GM21360 (cell line): ENCODE results near the gene AMTN.
"Not testable (repeated sequence)": the region's sequence is repeated elsewhere in the genome, so short reads cannot be mapped to it uniquely, and the experiment has no call there.

ENCODE experiments used
- ATAC-seq: cut with Tn5 transposase; IDR thresholded peaks from one replicate; pipeline ENCODE4 v1.9.1; 2021; ENCODE audit warnings: mild to moderate bottlenecking, moderate library complexity; ENCODE audit not compliant: unreplicated experiment

Gene AMTN

GRCh38 chr4:70518269-70518668, at the start of gene AMTN:
Gene AMTN, plus strand, starts transcription at chr4:70518569. Its CDS starts 209 bp downstream, at chr4:70518778.
- ATAC-seq: no peak

- ATAC-seq: no peak
These were observed 46.5 kb upstream of the AMTN start, which contains the start of gene MUC7 for GRCh38 chr4:70471897-70472296. Gene MUC7, plus strand, starts transcription at chr4:70472197. Its CDS starts 1,825 bp downstream, at chr4:70474022.

GRCh38 chr4:70473679-70474078, 44.7 kb upstream of the AMTN start:
- no peak for ATAC-seq

GRCh38 chr4:70488748-70489147, 29.6 kb upstream of the AMTN start:
- ATAC-seq: no peak

- ATAC-seq: no peak
These were observed 22.1 kb upstream of the AMTN start for GRCh38 chr4:70496231-70496630.

GRCh38 chr4:70501838-70502237, 16.5 kb upstream of the AMTN start:
- not testable (repeated sequence) for ATAC-seq

GRCh38 chr4:70504733-70505132, 13.6 kb upstream of the AMTN start:
- no peak for ATAC-seq

GRCh38 chr4:70505151-70505748, 13.1 kb upstream of the AMTN start:
- ATAC-seq: peak; percentile 91

GRCh38 chr4:70508801-70509200, 9.6 kb upstream of the AMTN start:
- no peak for ATAC-seq

GRCh38 chr4:70511365-70511764, 7.0 kb upstream of the AMTN start:
- no peak for ATAC-seq

- ATAC-seq: no peak
These were observed 2.8 kb upstream of the AMTN start for GRCh38 chr4:70515367-70516250.

- ATAC-seq: no peak
These were observed 347 bp downstream of the AMTN start for GRCh38 chr4:70518716-70519115.

GRCh38 chr4:70522626-70523025, 4.3 kb downstream of the AMTN start:
- ATAC-seq: no peak

- no peak for ATAC-seq
These were observed 12.6 kb downstream of the AMTN start for GRCh38 chr4:70530997-70531396.

GRCh38 chr4:70531981-70532380, 13.6 kb downstream of the AMTN start:
- ATAC-seq: peak; percentile 95

- ATAC-seq: no peak
These were observed 14.8 kb downstream of the AMTN start for GRCh38 chr4:70533211-70533610.

GRCh38 chr4:70533791-70534190, 15.4 kb downstream of the AMTN start:
- no peak for ATAC-seq

- ATAC-seq: not testable (repeated sequence)
These were observed 16.5 kb downstream of the AMTN start for GRCh38 chr4:70534886-70535285.

- ATAC-seq: no peak
These were observed 20.5 kb downstream of the AMTN start for GRCh38 chr4:70538869-70539268.

- peak; percentile 68 for ATAC-seq
These were observed 26.0 kb downstream of the AMTN start for GRCh38 chr4:70544279-70544868.

- ATAC-seq: no peak
These were observed 38.5 kb downstream of the AMTN start for GRCh38 chr4:70556856-70557255.
